Stimulated activated CD8-positive, alpha-beta memory T cell treated with anti-CD3 and anti-CD28 coated beads, Interleukin-7, amount 100 ng/mL, for 48 hours (primary cell): Measurements from ENCODE around the gene TNS4.

Source experiments
- DNase-seq, 2 donors: peaks; one replicate each; pipeline ENCODE4 v3.0.0-alpha.2; 2020; ENCODE audit warnings: low read depth in 1 of 2; ENCODE audit errors: extremely low read depth in 1 of 2

Gene TNS4

DNA sequence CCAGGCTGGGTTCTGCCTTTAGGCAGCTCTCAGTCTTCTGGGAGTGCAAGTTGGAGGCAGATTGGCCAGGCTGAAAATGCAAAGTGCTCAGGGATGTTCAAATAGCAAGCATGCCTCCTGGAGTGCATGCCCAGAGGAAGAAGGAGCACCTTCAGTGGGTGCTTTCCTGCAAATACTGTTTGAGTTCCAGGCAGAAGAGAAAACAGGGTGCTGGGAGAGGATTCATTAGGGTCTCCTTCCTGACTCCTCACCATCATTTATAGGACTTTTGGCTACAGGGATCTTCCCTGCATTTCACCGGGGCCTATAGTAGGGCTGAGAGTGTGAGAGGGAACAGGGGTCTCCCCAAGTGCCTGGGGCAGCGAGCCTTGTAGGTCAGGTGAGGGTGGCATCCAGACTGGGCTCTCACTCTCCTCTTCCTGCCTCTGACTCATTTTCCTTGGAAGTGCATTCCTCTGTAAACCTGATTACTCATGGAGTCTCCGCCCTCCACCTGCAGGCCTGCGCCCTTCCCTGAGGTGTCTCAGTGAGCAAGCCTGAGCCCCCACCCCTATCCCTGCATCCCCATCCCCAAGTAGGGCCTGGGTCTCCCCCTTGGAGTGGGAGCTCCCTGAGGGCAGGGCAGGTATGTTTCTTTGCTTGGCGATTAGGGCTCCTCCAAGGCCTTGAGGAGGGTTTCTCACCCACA is 17.1 kb upstream of the TNS4 start:
- DNase-seq = no peak

DNA sequence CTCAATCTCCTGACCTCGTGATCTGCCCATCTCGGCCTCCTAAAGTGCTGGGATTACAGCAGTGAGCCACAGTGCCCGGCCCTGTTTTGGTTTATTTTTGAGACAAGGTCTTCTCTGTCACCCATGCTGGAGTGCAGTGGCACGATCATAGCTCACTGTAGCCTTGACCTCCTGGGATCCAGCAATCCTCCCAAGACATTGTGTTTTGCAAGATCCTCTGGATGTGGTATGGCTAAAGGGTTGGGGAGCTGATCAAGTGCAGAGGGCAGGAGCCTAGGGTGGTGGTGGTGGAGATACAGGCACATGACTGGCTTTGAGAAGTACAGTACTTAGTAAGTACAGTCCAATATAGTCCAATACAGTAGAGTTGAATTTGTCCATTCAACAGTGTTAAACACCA is 16.6 kb upstream of the TNS4 start:
- no peak for DNase-seq

DNA sequence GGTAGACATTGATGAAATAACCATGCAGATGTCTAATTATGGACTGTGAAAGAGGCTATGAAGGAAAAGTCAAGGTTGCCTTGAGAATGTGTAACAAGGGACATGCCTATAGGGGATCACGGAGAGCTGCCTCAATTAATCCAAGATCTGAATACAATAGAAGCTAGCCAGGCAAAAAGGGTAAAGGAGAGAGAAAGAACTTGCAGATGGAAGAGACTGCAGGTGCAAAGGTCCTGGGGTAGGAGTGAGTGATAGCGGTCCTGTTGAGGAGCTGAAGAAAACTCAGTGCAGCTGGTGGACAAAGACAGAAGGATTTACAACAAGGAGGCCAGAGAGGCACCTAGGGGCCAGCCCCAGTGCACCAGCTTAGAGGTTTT is 15.9 kb upstream of the TNS4 start:
- DNase-seq = no peak

DNA sequence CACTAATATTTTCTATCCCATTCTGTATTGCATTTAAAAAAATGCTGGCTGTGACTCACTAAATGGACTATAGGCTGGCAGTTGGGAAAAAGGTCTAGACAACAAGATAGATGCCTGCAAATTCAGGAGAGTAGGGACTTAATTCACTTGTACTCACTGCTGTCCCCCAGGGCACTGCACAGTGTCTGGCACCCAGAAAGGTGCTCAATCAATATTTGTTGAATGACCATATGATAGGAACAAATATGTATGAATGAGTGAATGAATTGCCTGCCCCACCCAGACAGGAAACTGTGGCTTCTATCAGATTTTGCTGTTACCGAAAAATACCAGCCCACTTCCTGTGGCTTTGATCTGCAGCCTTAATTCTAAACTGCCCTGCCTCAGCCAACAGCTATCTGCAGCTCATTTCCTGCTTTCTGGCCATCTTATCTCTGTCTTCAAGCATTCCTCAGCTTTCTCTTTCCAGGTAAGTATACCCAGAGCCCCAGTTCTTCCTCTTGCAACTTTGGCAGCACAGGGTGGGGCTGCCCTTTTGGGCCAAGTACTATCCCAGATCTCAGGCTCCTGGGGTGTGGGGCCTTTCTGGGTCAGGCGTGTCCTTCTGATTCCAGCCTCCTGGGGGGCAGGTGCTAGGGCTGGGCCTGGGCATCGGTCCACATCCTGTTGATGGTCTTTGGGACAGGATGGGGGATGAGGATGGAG is 15.3 kb upstream of the TNS4 start:
- peak; percentile 37 to 44 for DNase-seq

DNA sequence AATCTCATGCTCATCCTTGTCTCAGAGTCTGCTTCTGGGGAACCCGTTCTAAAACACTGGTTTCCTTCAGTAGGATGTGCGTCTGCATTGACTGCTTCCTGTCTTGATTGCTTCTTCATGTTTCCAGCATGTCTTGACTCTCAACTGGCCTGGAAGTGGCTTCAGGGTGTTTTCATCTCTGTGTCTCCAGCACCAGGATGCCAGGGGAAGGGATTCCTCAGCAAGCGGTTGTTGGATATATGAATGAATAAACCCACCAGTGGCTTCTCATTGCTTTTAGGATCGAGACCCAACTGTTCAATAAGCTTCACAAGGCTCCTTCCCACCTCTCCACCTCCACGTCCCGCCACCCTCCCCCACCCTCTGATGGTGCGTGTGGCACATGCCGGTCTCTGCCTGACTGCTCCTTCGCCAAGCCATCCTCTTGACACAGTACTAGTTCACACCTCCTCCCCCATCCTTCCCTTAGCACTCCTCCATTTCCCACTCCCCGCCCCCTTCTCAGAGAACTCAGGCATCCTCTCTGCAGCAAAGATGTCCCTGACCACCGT is 14.1 kb upstream of the TNS4 start:
- no peak for DNase-seq

DNA sequence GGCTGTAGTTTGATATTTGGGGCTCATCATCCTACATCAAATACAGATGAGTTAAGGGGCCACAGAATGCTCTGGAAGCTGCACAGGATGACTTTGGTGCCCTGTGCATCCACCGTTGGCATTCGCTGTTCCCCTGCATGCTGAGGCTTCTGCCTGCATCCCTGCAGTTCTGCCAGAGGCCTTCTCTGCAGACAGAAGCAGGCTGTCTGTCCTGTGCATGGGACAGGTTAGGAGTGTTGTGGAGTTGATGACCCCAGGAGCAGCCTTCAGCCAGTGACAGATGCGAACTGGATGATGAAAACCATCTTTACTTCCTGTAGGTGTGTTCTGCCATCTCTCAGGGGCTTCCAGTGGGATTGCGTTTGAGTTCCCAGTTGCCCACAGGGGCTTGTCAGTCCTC is 13.6 kb upstream of the TNS4 start:
- no peak for DNase-seq

DNA sequence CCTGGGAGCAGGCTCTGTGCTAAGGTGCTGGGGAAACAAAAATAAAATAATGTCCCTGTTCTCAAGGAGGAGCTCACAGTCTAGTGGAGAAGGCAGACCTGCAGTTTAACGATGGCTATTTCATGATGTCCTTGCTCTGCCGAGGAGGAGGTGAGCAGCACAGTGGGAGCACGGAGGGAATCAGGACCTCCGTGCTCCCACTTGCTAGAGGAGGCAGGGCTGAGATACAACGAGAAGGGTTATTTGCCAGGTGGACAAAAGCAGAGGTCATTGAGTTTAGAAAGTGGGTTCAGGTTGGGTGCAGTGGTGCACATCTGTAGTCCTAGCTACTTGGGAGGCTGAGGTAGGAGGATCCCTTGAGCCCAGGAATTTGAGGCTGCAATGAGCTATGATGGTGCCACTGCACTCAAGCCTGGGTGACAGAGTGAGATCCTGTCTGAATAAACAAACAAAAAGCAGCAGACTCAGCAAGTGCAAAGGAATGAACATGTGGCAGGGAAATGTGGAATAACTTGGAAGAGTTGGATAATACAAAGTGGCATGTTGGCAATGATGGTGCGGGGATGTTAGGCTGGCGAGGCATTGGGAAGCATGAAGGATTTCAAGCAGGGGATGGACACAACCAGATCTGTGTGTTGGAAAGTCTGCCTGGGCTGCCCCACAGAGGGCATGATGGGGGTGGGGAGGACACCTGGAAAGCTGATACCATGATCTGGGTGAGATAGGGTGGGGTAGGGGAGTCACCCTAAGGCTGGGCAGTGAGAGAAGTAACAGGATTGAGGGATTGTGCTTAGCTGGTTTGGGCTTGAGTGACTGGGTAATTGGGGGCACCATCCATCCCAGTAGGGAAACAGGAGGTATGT is 12.8 kb upstream of the TNS4 start:
- DNase-seq = no peak

DNA sequence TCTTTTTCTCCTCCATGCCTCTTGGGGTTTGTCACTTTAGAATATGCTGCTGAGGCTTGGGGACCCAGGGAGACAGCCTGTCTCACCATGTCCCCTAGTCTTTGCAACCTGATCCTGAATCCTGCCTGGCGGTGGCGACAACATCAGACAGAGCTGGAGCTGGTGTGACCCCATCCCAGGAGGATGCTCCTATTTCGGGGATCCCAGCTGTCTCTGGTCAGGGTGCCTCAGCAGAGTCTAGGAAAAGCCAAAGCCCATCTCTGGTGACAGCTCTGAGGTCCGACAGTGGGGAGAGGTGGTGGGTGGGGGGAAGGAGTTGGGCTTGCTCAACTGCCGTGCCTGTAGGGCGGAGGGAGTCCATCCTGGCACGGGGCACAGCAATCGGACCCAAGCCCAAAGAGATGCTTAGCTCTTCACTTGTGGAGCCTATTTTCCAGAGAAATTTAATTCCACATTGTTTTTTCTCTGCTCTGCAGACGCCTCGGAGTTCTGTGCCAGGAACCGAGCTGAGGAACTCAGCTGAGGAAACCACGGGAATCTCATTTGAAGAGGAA is 10.3 kb upstream of the TNS4 start:
- no peak for DNase-seq

DNA sequence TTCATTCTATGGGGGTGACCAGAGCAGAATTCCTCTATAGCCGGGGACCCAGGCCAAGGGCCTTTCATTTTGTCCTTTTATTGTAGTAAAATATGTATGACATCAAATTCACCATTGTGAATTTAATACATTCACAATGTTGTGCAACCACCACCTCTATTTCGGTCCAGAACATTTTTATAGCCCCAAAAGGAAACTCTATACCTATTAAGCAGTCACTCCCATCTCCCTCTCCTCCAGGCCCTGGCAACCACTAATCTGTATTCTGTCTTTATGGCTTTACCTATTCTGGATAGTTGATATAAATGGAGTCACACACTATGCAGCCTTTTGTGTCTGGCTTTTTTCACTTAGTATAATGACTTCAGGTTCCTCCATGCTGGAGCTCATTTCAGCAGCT is 9.7 kb upstream of the TNS4 start:
- DNase-seq = no peak

DNA sequence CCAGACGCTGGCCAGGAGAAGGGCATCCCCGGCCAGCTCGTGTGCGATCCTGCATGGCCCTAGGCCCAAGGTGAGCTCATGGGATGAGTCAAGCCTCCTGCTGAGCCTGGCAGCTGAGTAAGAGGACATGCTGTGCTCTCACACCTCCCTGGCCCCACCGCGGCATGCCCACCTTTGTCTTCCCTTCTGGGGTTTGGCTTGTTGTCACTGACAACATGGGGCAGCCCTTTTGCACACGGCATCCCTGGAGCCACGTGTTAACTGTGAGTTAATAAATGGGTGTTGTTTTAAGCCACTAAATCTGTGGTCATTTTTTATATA is 8.9 kb upstream of the TNS4 start:
- DNase-seq = no peak

DNA sequence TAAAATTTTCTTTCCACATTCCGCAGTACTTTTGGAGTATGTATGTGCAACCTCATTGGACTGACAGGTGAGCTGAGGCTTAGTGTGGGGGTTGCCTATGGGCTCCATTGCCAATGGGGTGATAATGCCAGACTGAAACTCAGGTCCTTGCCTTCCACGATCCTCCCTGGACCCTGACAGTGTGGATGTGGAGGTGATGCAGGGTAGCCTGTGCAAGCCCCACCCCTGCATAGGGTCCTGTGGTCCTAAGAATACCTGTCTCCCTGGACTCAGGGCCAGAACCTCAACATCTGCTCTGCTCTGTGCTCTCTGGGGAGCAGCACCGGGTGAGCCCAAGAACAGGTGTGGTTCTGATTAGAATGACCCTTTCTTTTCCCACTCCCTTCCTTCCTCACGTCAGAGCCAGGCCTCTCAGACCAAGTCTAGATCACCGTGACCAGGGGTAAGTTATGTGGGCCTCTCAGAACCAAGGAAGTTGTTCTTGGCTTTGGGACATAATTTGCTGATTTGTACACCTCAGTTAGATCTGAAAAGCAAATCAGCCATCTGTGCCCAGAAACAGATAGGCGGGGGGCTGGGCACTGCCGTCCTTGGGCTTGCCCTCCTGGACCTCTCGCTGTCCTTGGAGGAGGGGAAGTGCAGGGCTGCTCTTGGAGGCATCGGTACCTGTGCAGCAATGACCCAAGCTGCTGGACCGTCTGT is 8.4 kb upstream of the TNS4 start:
- no peak for DNase-seq

DNA sequence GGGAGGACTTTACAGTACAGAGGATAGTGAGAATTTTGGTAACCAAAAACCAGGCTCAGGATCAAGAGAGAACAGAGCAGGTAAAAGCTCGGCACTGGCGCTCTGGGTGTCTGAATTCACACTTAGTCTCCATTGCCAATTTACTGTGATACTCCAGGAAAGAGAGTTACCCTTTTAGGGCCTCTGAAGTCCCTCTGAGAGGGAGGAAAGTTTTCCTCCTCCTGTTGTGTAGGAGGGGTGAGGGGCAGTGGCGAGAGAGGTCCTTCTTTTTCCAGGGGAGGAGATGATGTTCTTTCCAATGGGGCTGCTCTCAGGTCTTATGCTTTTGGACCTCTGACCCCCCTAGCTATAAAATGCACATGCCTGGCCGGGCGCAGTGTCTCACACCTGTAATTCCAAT is 5.4 kb upstream of the TNS4 start:
- no peak for DNase-seq

DNA sequence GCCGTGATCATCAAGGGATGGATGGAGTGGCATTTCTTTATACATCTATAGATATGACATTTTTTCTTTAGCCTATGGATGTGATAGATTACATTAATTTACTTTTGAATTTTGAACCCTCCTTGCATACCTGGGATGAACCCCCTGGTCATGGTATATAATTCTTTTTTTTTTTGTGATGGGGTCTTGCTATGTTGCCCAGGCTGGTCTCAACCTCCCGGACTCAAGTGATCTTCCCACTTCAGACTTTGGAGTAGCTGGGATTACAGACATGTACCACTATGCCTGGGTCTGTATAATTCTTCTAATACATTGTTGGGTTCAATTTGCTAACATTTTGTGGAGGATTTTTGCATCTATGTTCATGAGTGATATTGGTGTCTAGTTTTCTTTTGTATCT is 1.7 kb upstream of the TNS4 start:
- DNase-seq = no peak

DNA sequence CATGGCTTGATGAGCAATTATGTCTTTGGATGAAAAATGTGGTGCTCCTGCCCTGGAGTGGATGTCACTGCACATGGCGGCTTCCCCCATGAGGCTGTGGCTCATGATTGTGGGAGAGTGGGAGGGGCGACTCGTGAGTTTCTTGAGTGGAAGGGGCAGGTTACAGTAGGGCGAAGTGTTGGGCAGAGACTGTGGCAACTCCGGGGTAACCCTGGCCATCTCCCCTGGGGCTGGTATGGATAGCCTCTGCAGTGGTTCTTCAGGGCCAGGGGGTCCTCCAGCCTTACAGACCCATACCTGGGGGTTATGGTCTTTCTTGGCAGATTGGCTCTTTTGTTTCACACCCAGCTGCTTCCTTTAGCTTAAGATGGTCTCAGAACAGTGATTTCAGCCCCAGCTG is 1.3 kb upstream of the TNS4 start:
- DNase-seq = no peak

DNA sequence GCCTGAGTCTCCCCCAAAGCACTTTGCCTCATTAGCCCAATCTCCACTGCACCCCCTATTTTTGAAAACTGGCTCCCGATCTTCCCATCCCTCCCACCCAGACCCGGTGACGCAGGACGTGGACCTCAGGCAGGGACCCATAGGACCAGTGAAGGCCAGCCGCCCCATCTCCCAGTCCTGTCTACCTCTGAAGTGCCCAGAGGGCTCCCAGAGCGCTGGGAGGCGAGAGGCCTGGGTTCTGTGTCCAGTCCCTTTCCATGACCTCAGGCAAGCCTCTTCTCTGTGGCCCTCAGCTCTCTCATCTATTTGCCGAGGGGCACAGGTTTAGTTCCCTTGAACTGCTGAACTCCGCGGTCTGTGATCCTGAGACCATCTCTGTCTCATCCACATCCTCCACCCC is 714 bp downstream of the TNS4 start:
- DNase-seq = no peak

DNA sequence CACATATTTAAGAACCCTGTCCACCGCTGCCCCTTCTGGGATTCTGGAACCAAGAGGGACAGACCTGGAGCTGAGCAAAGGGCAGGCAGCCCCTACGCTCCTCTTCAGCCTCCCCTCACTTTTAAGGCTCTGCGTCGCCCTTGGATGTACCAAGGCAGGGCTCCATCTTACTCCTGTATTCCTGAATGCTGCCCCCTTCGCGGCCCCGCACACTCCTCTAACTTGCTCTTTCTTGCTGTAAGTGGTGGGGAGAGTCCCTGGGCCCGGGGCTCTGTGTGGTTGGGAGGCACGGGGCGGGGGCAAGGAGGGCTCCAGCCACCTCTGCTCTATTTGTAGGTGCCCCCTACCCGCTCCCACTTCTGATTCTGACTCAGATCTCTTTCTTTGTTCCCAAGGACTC is 1.2 kb downstream of the TNS4 start:
- no peak for DNase-seq

DNA sequence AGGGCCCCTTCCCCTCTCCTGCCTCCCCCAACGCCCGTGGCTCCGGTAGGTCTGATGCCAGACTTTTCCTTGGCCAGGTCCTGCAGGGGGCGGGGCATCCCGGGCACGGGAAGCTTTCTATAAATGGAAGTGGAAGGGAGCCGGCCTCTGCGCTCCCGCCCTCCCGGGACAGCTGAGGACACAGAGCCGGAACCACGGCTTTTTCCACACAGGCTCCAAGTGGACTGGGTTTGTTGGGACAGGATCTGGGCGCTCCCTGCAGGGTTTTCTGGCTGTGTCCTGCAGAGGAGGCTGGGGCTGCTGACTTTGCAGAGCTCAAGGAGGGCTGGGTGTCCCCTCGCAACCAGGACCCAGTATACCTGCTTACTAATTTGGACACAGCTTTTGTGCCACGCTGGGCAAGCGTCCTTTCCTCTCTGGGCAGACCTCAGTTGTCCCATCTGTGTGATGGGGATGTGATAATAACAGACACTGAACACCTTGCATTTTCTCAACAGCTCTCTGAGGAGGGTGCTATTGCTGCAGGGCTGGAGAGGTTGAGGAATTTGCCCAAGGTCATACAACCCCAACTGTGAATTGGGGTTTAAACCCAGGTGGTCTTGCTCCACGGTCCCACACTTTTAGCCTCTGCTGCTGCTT is 1.8 kb downstream of the TNS4 start:
- no peak for DNase-seq

DNA sequence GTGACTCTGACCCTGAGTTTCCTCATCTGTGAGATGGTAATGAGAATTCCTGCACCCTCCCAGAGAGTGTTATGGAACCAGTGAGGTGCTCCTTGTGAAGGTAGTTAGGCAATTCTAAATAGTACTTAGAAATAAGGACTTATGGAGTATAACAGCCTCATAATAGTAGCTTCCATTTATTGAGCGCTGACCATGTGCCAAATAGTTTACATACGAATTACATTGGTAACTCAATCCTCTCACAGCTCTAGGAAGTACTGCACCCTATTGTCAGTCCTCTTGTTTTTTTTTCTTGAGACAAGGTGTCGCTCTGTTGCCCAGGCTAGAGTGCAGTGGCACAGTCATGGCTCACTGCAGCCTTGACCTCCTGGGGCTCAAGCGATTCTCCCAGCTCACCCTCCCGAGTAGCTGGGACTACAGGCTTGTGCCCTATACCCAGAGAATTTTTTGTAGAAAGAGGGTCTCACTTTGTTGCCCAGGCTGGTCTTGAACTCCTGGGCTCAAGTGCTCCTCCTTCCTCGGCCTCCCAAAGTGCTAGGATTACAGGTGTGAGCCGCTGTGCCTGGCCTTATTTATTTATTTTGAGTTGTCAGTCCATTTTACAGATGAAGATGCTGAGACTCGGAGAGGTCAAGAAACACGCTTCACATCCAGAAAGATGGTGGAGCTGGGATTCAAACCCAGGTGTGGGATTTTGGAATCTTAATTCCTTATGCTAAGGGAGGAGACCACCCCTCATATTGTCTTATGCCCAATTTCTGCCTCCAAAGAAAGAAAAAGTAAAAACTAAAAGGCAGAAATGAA is 2.9 kb downstream of the TNS4 start:
- DNase-seq = no peak

DNA sequence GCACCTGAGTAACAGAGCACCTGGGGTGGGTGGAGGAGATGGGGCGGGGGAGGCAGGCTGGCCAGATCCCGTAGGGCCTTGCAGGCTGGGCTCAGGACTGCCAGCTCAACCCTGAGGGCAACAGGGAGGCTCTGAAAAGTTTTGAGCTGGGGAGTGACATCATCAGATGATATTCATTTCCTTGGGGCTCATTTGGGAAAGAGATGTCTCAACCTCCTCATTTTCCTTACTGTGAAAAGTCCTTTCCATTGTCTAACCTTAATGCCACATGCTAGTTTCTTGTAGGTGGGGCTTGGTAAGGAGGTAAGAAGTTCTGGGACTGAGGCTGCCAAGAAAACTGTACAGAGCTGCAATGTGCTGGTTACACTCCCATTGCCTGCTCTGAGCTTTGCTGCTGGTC is 3.7 kb downstream of the TNS4 start:
- no peak for DNase-seq
